Nephron progenitor cell (in vitro differentiated cells): Measurements from ENCODE around the gene RBMS2.

Source experiments
- DNase-seq: peaks from one replicate; pipeline ENCODE4 v3.0.0; 2021
- H3K27ac Mint-ChIP-seq: 2 replicates; pipeline ENCODE4 v1.8.0; 2021; ENCODE audit warnings: mild to moderate bottlenecking, moderate library complexity, mixed read lengths
- H3K27me3 Mint-ChIP-seq: 2 replicates; pipeline ENCODE4 v1.8.0; 2021; ENCODE audit warnings: mild to moderate bottlenecking, low read depth, mixed read lengths; ENCODE audit not compliant: poor library complexity
- H3K36me3 Mint-ChIP-seq: 2 replicates; pipeline ENCODE4 v1.8.0; 2021; ENCODE audit warnings: low read depth, mixed read lengths
- H3K4me1 Mint-ChIP-seq: 2 replicates; pipeline ENCODE4 v1.8.0; 2021; ENCODE audit warnings: mixed read lengths
- H3K4me3 Mint-ChIP-seq: 2 replicates; pipeline ENCODE4 v1.8.0; 2021; ENCODE audit warnings: mild to moderate bottlenecking, moderate library complexity, mixed read lengths
- H3K9me3 Mint-ChIP-seq: 2 replicates; pipeline ENCODE4 v1.8.0; 2021; ENCODE audit warnings: mild to moderate bottlenecking, moderate library complexity, mixed read lengths
- CTCF ChIP-seq: fragments of 200-600 bp; sonication (generic); IDR thresholded peaks from 2 replicates; pipeline ENCODE4 v1.5.0; 2021; ENCODE audit warnings: antibody characterized with exemption

The RBMS2 gene, protein sequence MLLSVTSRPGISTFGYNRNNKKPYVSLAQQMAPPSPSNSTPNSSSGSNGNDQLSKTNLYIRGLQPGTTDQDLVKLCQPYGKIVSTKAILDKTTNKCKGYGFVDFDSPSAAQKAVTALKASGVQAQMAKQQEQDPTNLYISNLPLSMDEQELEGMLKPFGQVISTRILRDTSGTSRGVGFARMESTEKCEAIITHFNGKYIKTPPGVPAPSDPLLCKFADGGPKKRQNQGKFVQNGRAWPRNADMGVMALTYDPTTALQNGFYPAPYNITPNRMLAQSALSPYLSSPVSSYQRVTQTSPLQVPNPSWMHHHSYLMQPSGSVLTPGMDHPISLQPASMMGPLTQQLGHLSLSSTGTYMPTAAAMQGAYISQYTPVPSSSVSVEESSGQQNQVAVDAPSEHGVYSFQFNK

DNA sequence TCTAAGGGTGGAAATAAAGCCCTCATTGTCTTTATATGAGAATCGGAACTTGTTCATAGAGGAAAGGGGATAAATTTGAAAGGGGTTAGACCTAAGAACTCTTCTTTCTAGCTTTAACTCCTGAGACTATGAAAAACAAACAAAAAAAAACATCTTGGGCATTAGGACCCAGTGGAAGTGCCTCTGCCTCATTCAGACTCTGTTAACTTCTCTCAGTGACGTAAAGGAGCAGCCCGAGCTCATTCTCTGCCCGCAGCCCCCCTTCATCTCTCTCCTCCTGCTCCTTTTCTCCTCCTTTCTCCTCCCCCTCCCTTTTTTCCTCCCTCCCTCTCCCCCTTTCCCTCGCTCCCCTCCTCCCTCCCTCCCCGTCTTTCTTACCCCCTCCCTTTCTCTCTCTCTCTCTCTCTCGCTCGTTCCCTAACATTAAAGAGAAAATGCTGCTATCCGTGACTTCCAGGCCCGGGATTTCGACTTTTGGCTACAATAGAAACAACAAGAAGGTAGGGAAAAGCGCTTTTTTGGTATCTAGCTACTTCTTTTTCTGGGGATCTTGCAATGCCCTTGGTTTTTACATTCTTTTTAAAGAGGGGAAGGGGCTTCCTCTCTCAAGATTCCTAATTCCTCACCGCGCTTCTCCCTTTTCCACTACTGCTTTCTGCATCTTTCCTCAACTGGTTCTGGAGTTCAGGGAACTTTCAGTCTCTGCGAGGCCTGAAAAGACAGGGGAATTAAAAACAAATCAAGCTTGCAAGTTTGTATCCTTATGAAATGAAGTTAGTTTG is at the start of gene RBMS2:
Gene RBMS2 (plus strand): TSS at position 231 of the 782 bp plus-strand sequence. CDS start 204 bp downstream, at position 435.
- peak within 1 kb of the TSS; percentile 92 for H3K4me3 Mint-ChIP-seq
- H3K27ac Mint-ChIP-seq: peak within 1 kb of the TSS; percentile 89
- no peaks in the 10 kb centered on the region for H3K9me3 Mint-ChIP-seq
- no peaks in the 10 kb centered on the region for H3K27me3 Mint-ChIP-seq
- peaks cover 29% of the 10 kb centered on the region for H3K4me1 Mint-ChIP-seq
- DNase-seq: peak; percentile 62
- H3K36me3 Mint-ChIP-seq: no peaks in the 10 kb centered on the region
- no peak for TF ChIP-seq CTCF

DNA sequence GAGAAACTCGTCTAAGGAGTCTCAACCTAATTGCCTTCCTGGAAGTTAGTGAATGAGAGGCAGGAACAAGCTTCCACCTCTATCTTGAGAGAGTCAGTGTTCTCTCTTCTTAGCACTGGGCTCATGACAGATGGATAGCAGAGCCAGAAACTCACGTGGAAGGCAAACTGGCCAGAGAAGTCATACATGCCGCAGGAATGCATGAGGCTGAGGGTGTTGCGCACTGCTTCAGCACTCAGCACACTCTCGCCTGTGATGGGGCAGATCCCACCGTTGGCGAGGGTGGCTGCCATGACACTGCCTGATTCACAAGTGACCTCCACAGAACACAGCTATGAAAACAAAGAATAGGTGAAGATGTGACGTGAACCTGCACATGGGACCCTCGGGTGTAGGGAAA is 47.2 kb upstream of the RBMS2 start:
- Mint-ChIP-seq H3K27me3 (peaks cover 10% of the 10 kb centered on the region), H3K27ac (no peak overlapping the region), H3K4me1 (peaks cover 15% of the 10 kb centered on the region), H3K9me3 (no peaks in the 10 kb centered on the region), H3K36me3 (peaks cover 16% of the 10 kb centered on the region), H3K4me3 (no peak overlapping the region)
- no peak for DNase-seq
- TF ChIP-seq CTCF: no peak

GRCh38 chr12:56476143-56476542 is 45.5 kb upstream of the RBMS2 start:
- Mint-ChIP-seq H3K4me1 (peaks cover 9% of the 10 kb centered on the region), H3K4me3 (no peak overlapping the region), H3K9me3 (no peaks in the 10 kb centered on the region), H3K27me3 (peaks cover 13% of the 10 kb centered on the region), H3K27ac (no peak overlapping the region), H3K36me3 (peaks cover 16% of the 10 kb centered on the region)
- no peak for DNase-seq
- no peak for TF ChIP-seq CTCF

DNA sequence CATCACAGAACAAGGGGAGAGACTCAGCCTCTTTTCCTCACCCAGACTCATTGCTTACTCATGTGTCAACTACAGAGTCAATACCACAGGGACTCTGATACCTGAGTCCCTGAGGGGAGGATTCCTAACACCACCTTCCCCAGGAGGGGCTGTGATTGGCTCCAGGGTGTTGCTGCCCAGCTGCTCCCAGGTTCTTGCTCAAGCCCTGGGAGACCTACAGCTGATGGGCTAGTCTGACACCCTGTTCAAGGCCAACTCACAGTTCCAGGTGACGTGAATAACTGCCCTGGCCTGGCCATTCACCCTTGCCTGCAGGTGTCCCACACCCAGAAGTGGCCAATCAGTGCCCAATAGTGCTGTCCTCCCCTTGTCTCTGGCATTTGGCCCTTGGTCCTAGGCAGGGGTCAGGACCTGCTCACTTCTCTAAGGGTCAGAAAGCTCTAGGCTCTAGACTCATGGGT is 44.6 kb upstream of the RBMS2 start:
- no peak for DNase-seq

DNA sequence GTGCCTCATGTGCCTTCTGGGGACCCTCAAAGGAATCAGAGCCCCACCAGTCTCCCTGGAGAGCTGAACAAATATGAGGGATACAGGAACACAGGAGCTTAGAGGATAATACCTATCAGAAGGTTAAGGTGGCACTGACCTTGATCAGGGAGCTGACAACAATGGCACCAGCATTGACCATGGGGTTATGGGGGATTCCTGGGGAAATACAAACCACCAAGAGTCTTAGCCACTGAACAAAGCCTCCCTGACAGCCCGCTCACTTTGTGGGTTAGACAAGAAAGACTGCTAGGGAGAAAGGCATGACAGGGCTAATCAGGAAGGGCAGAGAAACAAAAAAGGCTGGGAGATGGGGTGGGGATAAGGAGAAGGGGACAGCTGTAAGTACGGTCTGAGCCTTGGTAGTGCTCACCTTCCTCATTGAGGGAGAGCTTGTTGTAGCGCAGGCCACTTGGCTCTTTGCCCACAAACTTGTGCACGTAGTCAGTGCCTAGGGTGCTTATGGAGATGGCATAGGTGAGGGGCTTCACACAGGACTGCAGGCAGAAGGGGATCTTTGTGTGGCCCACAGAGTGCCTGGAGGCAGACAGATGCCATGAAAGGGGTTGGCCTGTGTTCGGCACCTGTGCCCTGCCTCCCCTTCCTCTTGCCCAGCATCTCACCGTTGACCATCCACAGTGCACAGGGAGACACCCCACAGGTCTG is 43.9 kb upstream of the RBMS2 start:
- Mint-ChIP-seq H3K27ac (no peak overlapping the region), H3K36me3 (peaks cover 12% of the 10 kb centered on the region), H3K9me3 (no peaks in the 10 kb centered on the region), H3K27me3 (peaks cover 12% of the 10 kb centered on the region), H3K4me3 (no peak overlapping the region), H3K4me1 (peaks cover 6% of the 10 kb centered on the region)
- no peak for TF ChIP-seq CTCF
- no peak for DNase-seq

More for the DNA sequence above, 44.6 kb upstream of the RBMS2 start:
- peaks cover 6% of the 10 kb centered on the region for H3K4me1 Mint-ChIP-seq
- no peaks in the 10 kb centered on the region for H3K9me3 Mint-ChIP-seq
- TF ChIP-seq CTCF: no peak
- no peak overlapping the region for H3K4me3 Mint-ChIP-seq
- peaks cover 15% of the 10 kb centered on the region for H3K36me3 Mint-ChIP-seq
- peaks cover 12% of the 10 kb centered on the region for H3K27me3 Mint-ChIP-seq
- H3K27ac Mint-ChIP-seq: no peak overlapping the region
